Endodermal cell (in vitro differentiated cells): ENCODE data around the gene SMNDC1. TPM values are rescaled to one million over a fixed set of nuclear protein-coding genes. Genes with fewer than 3 reads are reported as not detected.
"Not testable (repeated sequence)": the region's sequence is repeated elsewhere in the genome, so short reads cannot be mapped to it uniquely, and the experiment has no call there.

Experiments
- DNase-seq: peaks from one replicate; pipeline ENCODE4 v3.0.0-alpha.2; 2017
- H3K27ac ChIP-seq: 2 replicates; pipeline ENCODE4 v1.5.1; 2013; ENCODE audit warnings: mild to moderate bottlenecking, low read depth, low read length, moderate library complexity
- H3K27me3 ChIP-seq: 2 replicates; pipeline ENCODE4 v1.6.1; 2013; ENCODE audit warnings: mild to moderate bottlenecking, low read length, moderate library complexity; ENCODE audit not compliant: insufficient read depth, control insufficient read depth, poor library complexity, severe bottlenecking
- H3K36me3 ChIP-seq: 2 replicates; pipeline ENCODE4 v1.7.0; 2013; ENCODE audit warnings: mild to moderate bottlenecking, low read length, moderate library complexity; ENCODE audit not compliant: control insufficient read depth, insufficient read depth
- H3K4me1 ChIP-seq: one replicate; pipeline ENCODE4 v1.7.0; 2013; ENCODE audit warnings: low read length; ENCODE audit not compliant: control insufficient read depth, insufficient read depth
- H3K4me3 ChIP-seq: 2 replicates; pipeline ENCODE4 v1.5.1; 2013; ENCODE audit warnings: mild to moderate bottlenecking, low read length, moderate library complexity
- H3K9ac ChIP-seq: 2 replicates; pipeline ENCODE4 v1.6.1; 2013; ENCODE audit warnings: mild to moderate bottlenecking, low read length, moderate library complexity; ENCODE audit not compliant: poor library complexity, severe bottlenecking; ENCODE audit errors: extremely low read depth
- H3K9me3 ChIP-seq: 2 replicates; pipeline ENCODE4 v1.6.1; 2013; ENCODE audit warnings: mild to moderate bottlenecking, low read length, moderate library complexity; ENCODE audit not compliant: control insufficient read depth
- H3K27ac Mint-ChIP-seq: 2 replicates; pipeline ENCODE4 v1.8.0; 2020; ENCODE audit warnings: mixed read lengths
- H3K27me3 Mint-ChIP-seq: 2 replicates; pipeline ENCODE4 v1.8.0; 2021; ENCODE audit warnings: mild to moderate bottlenecking, mixed read lengths; ENCODE audit not compliant: insufficient read depth
- H3K36me3 Mint-ChIP-seq: 2 replicates; pipeline ENCODE4 v1.8.0; 2020; ENCODE audit warnings: low read depth, mixed read lengths
- H3K4me1 Mint-ChIP-seq: 2 replicates; pipeline ENCODE4 v1.8.0; 2020; ENCODE audit warnings: mixed read lengths
- H3K4me3 Mint-ChIP-seq: 2 replicates; pipeline ENCODE4 v1.8.0; 2020; ENCODE audit warnings: mild to moderate bottlenecking, moderate library complexity, mixed read lengths
- H3K9me3 Mint-ChIP-seq: 2 replicates; pipeline ENCODE4 v1.8.0; 2020; ENCODE audit warnings: mild to moderate bottlenecking, mixed read lengths
- CTCF ChIP-seq: fragments of 200-600 bp; sonication (generic); conservative IDR thresholded peaks from 2 replicates; pipeline ENCODE4 v1.5.0; 2021; ENCODE audit warnings: antibody characterized with exemption, mild to moderate bottlenecking
- WGBS, 2 experiments: methylation state at CpG; one replicate each; pipeline versions ENCODE4 v1.1.5 to v1.1.7; 2013; ENCODE audit warnings: missing lambda C conversion rate in 2 of 2, mixed read lengths in 1 of 2; ENCODE audit not compliant: insufficient coverage in 1 of 2, insufficient read length in 1 of 2; 5-methylcytosine and 5-hydroxymethylcytosine counted together
- total RNA-seq, 2 donors: library from RNA; stranded (reverse); fragmentation: NEBNext Ultra II Directional in 1 of 2; extraction: Animal tissue kit (Norgen Biotek cat#: 25700) in 1 of 2; gene quantifications; 2 replicates in 1 of 2; 3 replicates in 1 of 2; pipeline ENCODE4 v1.2.1, GENCODE V29; 2021

The SMNDC1 gene
- total RNA-seq, 2 donors from 2014 or later = 52.9 to 65.6 TPM

- Mint-ChIP-seq H3K27ac (no peak overlapping the region), H3K9me3 (no peaks in the 10 kb centered on the region), H3K27me3 (no peaks in the 10 kb centered on the region), H3K4me3 (no peak overlapping the region), H3K36me3 (peaks cover 3% of the 10 kb centered on the region), H3K4me1 (peaks cover 24% of the 10 kb centered on the region)
- Histone ChIP-seq H3K9me3 (no peaks in the 10 kb centered on the region), H3K9ac (no peak overlapping the region), H3K27me3 (no peaks in the 10 kb centered on the region), H3K36me3 (no peaks in the 10 kb centered on the region), H3K4me1 (peaks cover 2% of the 10 kb centered on the region), H3K4me3 (no peak overlapping the region), H3K27ac (no peak overlapping the region)
- no peak for DNase-seq
- no peak for TF ChIP-seq CTCF
Observed at GRCh38 chr10:110274072-110274627, 30.6 kb downstream of the SMNDC1 start.

- Mint-ChIP-seq H3K9me3 (no peaks in the 10 kb centered on the region), H3K36me3 (peaks cover 3% of the 10 kb centered on the region), H3K4me3 (no peak overlapping the region), H3K27ac (no peak overlapping the region), H3K27me3 (no peaks in the 10 kb centered on the region), H3K4me1 (peaks cover 24% of the 10 kb centered on the region)
- no peaks in the 10 kb centered on the region for H3K27me3 ChIP-seq
- no peak overlapping the region for H3K27ac ChIP-seq
- H3K9ac ChIP-seq = no peak overlapping the region
- no peak for TF ChIP-seq CTCF
- 96 to 100% methylated on average over 2 to 4 of the region's 4 CpGs for WGBS, 2 experiments
- no peak overlapping the region for H3K4me3 ChIP-seq
- H3K36me3 ChIP-seq = no peaks in the 10 kb centered on the region
- no peaks in the 10 kb centered on the region for H3K9me3 ChIP-seq
- peaks cover 2% of the 10 kb centered on the region for H3K4me1 ChIP-seq
- DNase-seq = no peak
Observed at GRCh38 chr10:110273474-110273873, 31.2 kb downstream of the SMNDC1 start.

GRCh38 chr10:110272995-110273394 is 31.7 kb downstream of the SMNDC1 start:
- not testable (repeated sequence) for H3K4me3 Mint-ChIP-seq, DNase-seq, H3K27ac Mint-ChIP-seq, H3K27ac ChIP-seq, H3K4me3 ChIP-seq, H3K36me3 Mint-ChIP-seq, H3K9ac ChIP-seq, H3K36me3 ChIP-seq, H3K4me1 ChIP-seq, H3K9me3 Mint-ChIP-seq, H3K9me3 ChIP-seq, H3K27me3 Mint-ChIP-seq, H3K27me3 ChIP-seq
- H3K4me1 Mint-ChIP-seq = peaks cover 22% of the 10 kb centered on the region
- 95 to 98% methylated on average over 8 to 15 of the region's 15 CpGs for WGBS, 2 experiments
